ENCODE data around the gene TMEM233.

TMEM233 gene

GRCh38 chr12:119683413-119683812 is 89.8 kb downstream of the TMEM233 start:
- TF ChIP-seq, protein P1, sequence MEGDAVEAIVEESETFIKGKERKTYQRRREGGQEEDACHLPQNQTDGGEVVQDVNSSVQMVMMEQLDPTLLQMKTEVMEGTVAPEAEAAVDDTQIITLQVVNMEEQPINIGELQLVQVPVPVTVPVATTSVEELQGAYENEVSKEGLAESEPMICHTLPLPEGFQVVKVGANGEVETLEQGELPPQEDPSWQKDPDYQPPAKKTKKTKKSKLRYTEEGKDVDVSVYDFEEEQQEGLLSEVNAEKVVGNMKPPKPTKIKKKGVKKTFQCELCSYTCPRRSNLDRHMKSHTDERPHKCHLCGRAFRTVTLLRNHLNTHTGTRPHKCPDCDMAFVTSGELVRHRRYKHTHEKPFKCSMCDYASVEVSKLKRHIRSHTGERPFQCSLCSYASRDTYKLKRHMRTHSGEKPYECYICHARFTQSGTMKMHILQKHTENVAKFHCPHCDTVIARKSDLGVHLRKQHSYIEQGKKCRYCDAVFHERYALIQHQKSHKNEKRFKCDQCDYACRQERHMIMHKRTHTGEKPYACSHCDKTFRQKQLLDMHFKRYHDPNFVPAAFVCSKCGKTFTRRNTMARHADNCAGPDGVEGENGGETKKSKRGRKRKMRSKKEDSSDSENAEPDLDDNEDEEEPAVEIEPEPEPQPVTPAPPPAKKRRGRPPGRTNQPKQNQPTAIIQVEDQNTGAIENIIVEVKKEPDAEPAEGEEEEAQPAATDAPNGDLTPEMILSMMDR (IDR thresholded peaks at IDR 0.05; ENCODE audit: control insufficient read depth, extremely low read depth, insufficient read depth), result no peak
- no peak overlapping the region for H3K4me3 ChIP-seq (ENCODE audit: low read depth, low read length)
- no peak for DNase-seq (ENCODE audit: low read depth)

DNA sequence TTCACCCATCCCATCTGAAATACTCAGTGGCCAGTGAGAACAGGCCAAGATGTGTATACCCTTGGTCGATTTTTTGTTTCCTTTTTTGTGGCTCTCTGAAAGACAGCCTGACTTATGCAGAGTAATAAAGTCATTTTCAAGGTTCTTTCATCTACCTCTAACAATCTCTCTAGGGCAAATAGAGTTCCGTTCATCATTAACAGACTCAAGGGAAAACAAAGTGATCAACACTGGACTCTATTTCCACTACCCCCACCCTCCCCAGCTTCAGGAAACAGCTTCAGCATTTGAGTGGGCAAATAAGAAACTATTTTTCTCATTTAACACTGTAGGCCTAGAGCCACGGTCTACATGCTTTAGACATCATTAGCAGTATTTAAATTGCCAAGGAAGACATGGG is 90.2 kb downstream of the TMEM233 start:
- H3K4me3 ChIP-seq (ENCODE audit: low read depth, low read length), result no peak overlapping the region
- no peak for DNase-seq (ENCODE audit: low read depth)
- TF ChIP-seq, protein P1 (IDR thresholded peaks at IDR 0.05; ENCODE audit: control insufficient read depth, extremely low read depth, insufficient read depth), result no peak

DNA sequence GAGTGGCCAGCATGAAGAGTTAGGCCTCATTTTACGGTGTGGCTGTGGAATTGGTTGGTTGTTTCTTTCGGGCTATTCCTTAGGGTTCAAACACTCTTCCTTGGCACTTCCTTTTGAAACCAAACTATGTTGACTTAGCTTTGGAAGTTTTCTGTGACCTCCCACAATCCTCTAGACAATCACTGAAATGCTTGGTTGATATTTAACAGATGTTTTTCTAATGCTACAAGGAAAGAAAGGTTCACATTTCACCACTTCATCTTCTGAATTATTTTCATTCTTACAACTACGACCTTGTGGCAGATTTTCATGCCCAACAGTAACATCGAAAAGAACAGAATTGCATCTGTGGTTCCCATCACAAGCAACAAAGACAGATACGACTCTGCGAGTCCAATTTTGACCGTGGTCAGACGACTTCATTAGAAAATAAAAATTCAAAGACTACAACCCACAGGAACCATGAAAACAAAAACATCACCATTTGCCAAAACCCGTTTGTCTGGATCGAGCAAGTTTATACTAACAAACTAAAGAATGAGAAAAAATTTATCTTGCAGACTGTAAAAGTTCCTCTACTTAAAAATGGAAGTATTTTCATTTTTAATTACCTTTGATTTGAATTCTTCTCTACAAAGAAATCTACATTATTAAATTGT is 91.3 kb downstream of the TMEM233 start:
- no peak overlapping the region for H3K4me3 ChIP-seq (ENCODE audit: low read depth, low read length)
- DNase-seq (ENCODE audit: low read depth), result no peak
- TF ChIP-seq, protein P1 (IDR thresholded peaks at IDR 0.05; ENCODE audit: control insufficient read depth, extremely low read depth, insufficient read depth), result no peak

DNA sequence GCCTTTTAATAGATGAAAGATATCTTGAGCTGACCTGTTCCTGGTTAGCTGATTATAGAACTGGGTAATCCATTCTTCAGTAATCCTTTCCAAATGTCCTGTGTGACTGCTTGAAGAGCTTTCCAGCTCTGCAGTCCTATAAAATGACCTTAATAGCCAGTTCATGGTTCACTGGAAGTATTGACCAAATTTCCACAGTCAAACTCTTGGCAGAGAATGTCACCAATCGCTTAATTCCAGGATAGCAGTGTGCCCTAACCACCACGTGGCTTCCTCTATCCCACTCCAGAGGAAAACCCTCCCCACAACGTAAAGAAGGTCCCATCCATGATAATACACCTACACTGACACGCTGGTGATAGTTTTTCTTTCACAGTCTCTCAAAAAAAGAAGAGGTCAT is 91.8 kb downstream of the TMEM233 start:
- TF ChIP-seq, protein P1 (IDR thresholded peaks at IDR 0.05; ENCODE audit: control insufficient read depth, extremely low read depth, insufficient read depth), result no peak

GRCh38 chr12:119686355-119686754 is 92.8 kb downstream of the TMEM233 start:
- H3K4me3 ChIP-seq (ENCODE audit: low read depth, low read length), result no peak overlapping the region
- TF ChIP-seq, protein P1 (IDR thresholded peaks at IDR 0.05; ENCODE audit: control insufficient read depth, extremely low read depth, insufficient read depth), result no peak
- no peak for DNase-seq (ENCODE audit: low read depth)

More for the DNA sequence above, 91.8 kb downstream of the TMEM233 start:
- H3K4me3 ChIP-seq (ENCODE audit: low read depth, low read length), result no peak overlapping the region
- DNase-seq (ENCODE audit: low read depth), result no peak

DNA sequence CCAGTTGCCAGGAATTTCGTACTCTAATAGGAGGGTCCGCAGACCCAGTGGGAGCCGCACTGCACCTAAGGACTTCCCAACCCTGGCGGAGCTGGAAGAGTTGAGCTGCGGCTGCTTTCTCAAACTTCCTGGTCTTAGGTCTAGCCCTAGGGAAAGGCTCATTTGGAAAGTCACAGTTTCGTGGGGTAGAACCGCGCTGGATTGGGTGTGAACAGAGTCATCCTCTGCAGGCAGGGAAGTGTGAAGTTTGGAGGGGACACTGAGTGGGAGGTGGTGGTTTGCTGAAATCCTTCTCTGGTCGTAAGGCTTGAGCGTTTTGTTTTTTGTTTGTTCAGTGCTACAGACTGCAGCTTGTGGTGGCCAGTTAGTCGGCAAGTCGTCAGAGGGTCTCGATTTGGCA is 93.2 kb downstream of the TMEM233 start:
- no peak overlapping the region for H3K4me3 ChIP-seq (ENCODE audit: low read depth, low read length)
- DNase-seq (ENCODE audit: low read depth), result no peak
- TF ChIP-seq, protein P1 (IDR thresholded peaks at IDR 0.05; ENCODE audit: control insufficient read depth, extremely low read depth, insufficient read depth), result no peak

DNA sequence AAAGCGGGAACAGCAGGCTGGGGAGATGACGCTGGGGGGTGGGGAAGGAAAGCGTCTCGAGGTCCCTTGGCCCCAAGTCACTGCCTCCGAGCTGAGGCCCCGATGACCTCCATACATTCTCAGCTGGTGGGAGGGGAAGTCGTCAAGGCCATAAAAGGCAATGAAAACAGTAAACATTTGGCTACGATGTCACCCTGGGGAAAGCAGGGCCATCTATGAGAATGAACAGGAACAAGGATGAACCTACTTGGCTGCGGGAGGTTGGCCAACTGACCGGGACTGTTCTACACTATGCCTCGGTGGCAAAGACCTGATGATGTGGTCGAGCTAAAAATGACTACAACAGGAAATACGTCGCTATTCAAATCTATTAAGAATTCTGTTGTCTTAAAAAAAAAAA is 93.8 kb downstream of the TMEM233 start:
- no peak overlapping the region for H3K4me3 ChIP-seq (ENCODE audit: low read depth, low read length)
- TF ChIP-seq, protein P1 (IDR thresholded peaks at IDR 0.05; ENCODE audit: control insufficient read depth, extremely low read depth, insufficient read depth), result no peak
- DNase-seq (ENCODE audit: low read depth), result no peak
